ENCODE data around the gene RAC3. TPM values are rescaled to one million over a fixed set of nuclear protein-coding genes. Genes with fewer than 3 reads are reported as not detected.

Gene RAC3
- total RNA-seq, 6 experiments from 2014 or later = 3.4 to 9.0 (median 5.4) TPM

GRCh38 chr17:82011617-82012187 is 19.8 kb upstream of the RAC3 start:
- intact Hi-C loops (cut with DNase I) = loop anchor here in 1 of 2 donors (10.0 kb wide), 1 partner anchor 127 kb away; no protein-coding TSS in a partner anchor
- Histone ChIP-seq H3K9me3 (no peaks in the 10 kb centered on the region), H3K27me3 (no peaks in the 10 kb centered on the region), H3K27ac (no peak overlapping the region), H3K4me1 (no peaks in the 10 kb centered on the region), H3K4me3 (no peak overlapping the region), H3K36me3 (peaks cover 0 to 9% (median 0%) of the 10 kb centered on the region in 4 donors)
- TF ChIP-seq POLR2A (IDR thresholded peaks at IDR 0.05) (no peak), CTCF (IDR thresholded peaks at IDR 0.05) (no peak)
- WGBS (ENCODE audit: insufficient coverage, low coverage, low lambda C conversion rate, missing lambda C conversion rate) = 90% methylated on average over 2 of the region's 19 CpGs
- ATAC-seq (no peak), DNase-seq (no peak)

GRCh38 chr17:82012261-82012639 is 19.2 kb upstream of the RAC3 start:
- Histone ChIP-seq H3K27ac (no peak overlapping the region), H3K4me1 (no peaks in the 10 kb centered on the region), H3K9me3 (no peaks in the 10 kb centered on the region), H3K4me3 (no peak overlapping the region), H3K27me3 (no peaks in the 10 kb centered on the region), H3K36me3 (peaks cover 0 to 9% (median 0%) of the 10 kb centered on the region in 4 donors)
- TF ChIP-seq POLR2A (IDR thresholded peaks at IDR 0.05) (no peak), CTCF (IDR thresholded peaks at IDR 0.05) (no peak)
- intact Hi-C loops (cut with DNase I) = loop anchor here in 1 of 2 donors (10.0 kb wide), 1 partner anchor 127 kb away; no protein-coding TSS in a partner anchor
- DNase-seq = no peak
- no peak for ATAC-seq
- WGBS (ENCODE audit: insufficient coverage, low coverage, low lambda C conversion rate, missing lambda C conversion rate) = 63% methylated on average over 3 of the region's 20 CpGs

GRCh38 chr17:82012640-82013295 is 18.7 kb upstream of the RAC3 start:
- ATAC-seq (no peak), DNase-seq (no peak)
- WGBS (ENCODE audit: insufficient coverage, low coverage, low lambda C conversion rate, missing lambda C conversion rate) = 83% methylated on average over 3 of the region's 19 CpGs
- intact Hi-C loops (cut with DNase I) = loop anchor here in 1 of 2 donors (10.0 kb wide), 1 partner anchor 128 kb away; no protein-coding TSS in a partner anchor
- no peaks in the 10 kb centered on the region for H3K9me3 ChIP-seq
- no peak overlapping the region for H3K27ac ChIP-seq
- H3K4me3 ChIP-seq = no peak overlapping the region
- no peak for TF ChIP-seq POLR2A (IDR thresholded peaks at IDR 0.05)
- TF ChIP-seq CTCF (IDR thresholded peaks at IDR 0.05) = no peak
- no peaks in the 10 kb centered on the region for H3K27me3 ChIP-seq
- H3K4me1 ChIP-seq = no peaks in the 10 kb centered on the region
- peaks cover 0 to 14% (median 0%) of the 10 kb centered on the region in 4 donors for H3K36me3 ChIP-seq

GRCh38 chr17:82013341-82013740 is 18.1 kb upstream of the RAC3 start:
- Histone ChIP-seq H3K4me1 (no peaks in the 10 kb centered on the region), H3K4me3 (no peak overlapping the region), H3K36me3 (peaks cover 0 to 17% (median 0%) of the 10 kb centered on the region in 4 donors), H3K9me3 (no peaks in the 10 kb centered on the region), H3K27me3 (no peaks in the 10 kb centered on the region), H3K27ac (no peak overlapping the region)
- no peak for TF ChIP-seq POLR2A (IDR thresholded peaks at IDR 0.05)
- no peak for TF ChIP-seq CTCF (IDR thresholded peaks at IDR 0.05)
- intact Hi-C loops (cut with DNase I) = loop anchor here in 1 of 2 donors (10.0 kb wide), 1 partner anchor 129 kb away; no protein-coding TSS in a partner anchor
- no peak for ATAC-seq
- WGBS (ENCODE audit: insufficient coverage, low coverage, low lambda C conversion rate, missing lambda C conversion rate) = no CpG with 5 or more reads among the region's 22 CpGs
- no peak for DNase-seq

Measured in right lobe of liver (tissue), 6 donors.